Retina (tissue), 1 donor: Measurements from ENCODE around the gene RAB8B.
"Not testable (repeated sequence)": the region's sequence is repeated elsewhere in the genome, so short reads cannot be mapped to it uniquely, and the experiment has no call there.

Experiments
- DNase-seq: peaks from one replicate; pipeline ENCODE4 v3.0.0-alpha.2; 2016

The RAB8B gene

DNA sequence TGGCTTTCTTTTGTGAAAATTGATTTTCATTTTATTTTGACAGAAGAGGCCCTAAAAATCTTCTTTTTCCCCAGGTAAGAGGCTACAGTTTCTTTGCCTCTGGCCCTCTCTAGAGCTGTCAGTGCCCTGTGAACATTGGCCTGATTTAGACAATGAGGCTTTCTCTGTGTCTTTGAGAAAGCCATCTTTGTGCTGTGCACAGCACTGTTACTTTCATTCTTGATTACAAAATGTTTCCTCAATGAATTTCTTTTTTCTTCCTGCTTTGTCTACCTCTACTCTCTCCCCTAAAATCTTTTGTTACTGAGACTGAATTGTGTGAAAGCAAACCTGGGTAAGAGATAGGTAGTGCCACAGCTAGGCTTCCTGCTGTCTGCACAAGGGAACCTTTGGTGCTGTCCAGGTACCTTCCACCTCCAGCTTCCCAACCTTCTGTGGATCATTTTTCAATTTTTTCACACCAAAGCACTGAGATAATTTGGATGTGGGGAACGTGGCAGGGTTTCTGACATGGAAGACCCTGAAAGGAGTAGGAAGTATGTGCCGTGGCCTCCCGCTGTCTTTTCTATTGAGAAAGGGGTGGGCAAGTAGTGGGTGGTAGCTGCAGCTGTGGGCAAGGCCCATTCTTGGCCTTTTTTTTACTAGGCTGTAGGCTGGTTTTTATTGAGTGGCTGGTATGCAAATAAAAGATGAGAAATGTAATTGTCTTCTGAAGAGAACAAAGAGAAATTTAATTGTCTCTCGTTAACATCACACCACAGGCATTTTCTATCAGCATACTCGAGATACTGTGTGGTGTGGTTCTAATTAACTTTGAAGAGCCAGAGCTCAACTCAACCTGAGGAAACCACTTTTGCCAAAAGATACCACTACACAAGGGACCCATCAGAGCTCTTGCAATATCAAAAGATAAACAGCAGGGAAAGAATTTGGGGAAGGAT is 21.0 kb downstream of the RAB8B start:
- no peak for DNase-seq

DNA sequence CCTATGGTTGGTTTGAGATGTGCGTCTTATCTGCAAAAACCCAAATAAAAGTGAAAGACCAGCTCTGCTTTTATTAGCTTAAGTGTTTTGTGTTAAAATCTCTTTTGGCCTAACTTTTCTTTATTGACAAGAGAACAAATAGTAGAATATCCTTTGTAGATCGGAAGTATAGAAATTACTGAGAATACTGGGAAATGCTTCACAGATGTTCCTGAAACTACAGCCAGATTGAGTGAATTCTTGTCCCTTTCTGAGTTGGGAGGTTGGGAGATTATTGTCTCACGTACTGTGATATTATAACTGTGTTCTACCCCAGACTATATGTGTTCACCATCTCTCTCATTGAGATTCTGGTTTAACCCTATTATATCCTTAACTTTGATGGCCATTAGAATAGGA is 21.7 kb downstream of the RAB8B start:
- no peak for DNase-seq

DNA sequence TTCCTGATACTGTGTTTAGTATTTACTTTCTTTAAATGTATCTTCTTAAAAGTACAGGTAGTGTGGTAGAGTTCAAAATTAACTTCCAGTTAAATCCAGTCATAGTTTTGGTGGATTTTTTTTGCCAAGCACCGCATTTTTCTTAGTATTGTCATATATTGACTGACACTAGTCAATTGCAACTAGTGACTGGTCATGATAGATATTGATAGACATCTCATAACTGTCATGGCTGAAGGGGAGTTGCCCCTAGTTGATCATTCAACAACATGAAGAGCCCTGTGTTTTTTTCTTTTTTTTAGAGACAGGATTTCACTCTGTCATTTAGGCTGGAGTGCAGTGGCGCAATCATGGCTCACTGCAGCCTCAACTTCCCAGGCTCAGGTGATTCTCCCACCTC is 22.1 kb downstream of the RAB8B start:
- DNase-seq: no peak

DNA sequence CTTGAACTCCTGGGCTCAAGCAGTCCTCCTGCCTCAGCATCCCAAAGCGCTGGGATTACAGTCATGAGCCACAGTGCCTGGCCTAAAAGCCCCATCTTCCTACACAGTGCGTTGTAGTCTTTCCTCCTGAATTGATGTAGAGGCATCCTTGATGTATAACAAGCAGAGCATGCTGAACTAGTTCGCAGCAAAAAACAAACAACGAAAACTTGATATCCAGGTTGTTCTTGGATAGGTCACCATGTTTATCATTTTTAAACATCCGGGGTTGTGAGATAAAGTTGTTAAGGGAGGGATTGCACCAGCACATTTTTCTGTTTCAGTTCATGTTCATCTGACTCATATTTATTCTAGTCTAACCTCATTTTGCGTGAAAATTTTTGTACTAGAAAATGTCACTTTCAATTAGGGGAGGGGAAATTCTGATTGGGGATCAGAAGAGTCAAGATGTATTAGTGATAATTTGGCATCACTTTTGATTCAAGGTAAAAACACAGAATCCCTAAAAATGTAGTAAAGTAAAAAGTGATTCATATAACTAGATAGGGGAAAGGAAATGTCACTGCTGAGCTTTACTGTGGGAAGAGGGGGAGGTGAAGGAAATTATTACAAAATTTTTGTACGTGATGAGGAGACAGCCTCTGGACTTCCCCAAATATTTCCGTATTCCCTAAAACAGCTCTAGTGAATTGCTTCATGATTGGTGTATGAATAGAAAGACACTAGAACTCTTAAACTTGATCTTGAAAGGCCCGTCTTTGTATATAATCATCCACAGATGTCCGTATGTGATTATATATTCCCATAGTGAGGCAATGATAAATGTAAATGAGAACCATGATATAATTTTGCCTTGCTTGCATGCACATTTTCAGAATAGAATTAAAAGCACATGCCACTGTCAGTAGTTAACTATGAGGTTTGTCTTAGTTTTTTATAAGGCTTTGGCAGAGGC is 22.9 kb downstream of the RAB8B start:
- no peak for DNase-seq

DNA sequence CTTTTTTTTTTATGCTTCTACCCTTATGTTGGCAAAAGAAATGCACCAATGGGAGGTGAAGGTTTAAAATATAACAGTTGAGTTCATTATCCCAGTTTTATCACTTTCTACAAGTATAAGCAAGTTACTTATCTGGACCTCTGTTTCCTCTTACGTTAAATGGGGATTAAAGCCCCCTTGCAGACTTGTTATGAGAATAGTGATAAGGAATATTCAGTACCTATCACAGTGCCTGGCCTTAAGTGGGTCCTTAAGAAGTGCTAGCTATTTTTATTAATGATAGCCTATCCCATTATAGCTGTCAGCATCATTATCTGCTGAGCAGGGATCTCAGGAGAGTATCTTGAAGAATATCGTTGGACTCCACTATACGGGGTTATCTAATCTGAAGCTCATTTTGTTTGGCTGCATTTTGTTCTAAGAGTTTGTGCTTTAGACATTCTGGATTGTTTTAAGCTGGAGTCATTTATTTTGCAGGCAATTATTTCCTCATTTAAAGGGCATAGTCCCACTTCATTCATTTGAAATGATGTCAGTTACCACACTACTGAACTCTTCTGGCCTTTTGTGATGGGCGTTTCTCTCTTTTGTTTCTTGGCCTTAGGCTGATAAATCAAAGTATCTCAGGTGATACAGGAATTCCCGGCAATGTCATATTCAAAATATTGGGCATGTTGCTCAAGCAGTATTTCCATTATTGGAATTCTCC is 28.8 kb downstream of the RAB8B start:
- no peak for DNase-seq

DNA sequence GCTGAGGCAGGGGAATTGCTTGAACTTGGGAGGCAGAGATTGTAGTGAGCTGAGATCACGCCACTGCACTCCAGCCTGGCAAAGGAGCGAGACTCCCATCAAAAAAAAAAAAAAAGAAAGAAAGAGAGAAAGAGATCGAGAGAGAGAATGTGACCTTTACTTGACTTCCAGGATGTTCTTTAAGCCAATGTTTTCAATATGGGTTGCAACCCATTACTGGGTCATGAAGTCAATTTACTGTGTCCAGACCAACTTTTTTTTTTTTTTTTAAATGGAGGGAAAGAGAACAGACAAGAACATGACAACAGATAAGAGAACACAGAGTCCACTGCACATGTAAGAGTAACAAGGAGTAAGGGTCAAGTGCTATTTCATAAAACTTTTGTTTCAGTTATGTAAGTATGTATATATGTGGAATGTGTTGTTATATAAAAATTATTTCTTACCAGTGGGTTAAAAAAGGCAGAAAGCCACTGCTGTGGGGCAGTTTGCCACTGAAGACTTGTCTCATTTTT is 29.8 kb downstream of the RAB8B start:
- DNase-seq: no peak

DNA sequence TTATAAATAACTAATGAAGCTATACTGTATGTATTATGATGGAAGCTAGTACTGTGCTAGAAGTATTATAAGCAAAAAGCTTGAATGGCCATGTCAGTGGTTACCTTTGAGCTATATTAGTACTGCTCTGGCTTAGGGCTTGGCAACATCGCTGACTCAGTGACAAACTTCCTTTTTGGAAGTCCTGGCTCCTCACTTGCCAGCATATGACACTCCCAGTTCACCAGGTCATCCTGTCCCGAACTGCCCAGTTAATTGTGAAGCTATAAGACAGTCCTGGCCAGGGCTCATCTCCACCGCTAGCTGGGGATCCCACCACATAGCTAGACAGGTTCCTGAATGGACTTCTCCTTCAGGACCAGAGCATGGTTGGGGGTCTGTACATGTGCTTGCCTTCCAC is 31.9 kb downstream of the RAB8B start:
- no peak for DNase-seq

DNA sequence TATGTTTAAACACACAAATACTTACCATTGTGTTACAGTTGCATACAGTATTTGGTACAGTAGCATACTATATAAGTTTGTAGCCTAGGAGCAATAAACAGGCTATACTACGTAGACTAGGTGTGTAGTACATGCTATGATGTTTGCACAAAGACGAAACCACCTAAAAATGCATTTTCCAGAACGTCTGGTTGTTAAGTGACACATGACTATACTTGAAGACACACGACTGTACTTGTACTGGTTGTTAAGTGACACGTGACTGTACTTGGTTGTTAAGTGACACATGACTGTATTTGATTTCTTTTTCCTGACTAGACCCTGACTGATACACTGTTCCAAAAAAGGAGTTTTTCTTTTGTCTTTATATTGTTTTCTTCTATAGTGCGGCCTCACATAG is 34.1 kb downstream of the RAB8B start:
- DNase-seq: no peak

DNA sequence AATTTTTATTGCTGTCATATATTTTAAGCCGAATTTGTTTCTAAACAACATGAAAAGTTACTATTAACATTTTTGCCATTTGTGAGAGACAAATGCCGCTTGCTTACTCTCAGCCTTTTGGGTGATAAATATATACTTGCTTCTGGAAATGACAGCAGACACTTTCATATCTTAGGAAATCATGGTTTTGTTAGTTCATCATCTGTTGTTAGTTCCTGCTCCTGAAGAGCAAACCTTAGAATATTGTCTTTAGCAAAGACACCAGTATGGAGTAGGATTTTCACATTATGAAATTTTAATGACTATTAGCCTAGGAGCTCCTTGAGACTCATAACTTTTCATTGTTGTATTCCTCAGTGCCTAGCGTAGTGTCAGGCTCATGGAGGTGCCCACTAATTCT is 36.0 kb downstream of the RAB8B start:
- DNase-seq: no peak

DNA sequence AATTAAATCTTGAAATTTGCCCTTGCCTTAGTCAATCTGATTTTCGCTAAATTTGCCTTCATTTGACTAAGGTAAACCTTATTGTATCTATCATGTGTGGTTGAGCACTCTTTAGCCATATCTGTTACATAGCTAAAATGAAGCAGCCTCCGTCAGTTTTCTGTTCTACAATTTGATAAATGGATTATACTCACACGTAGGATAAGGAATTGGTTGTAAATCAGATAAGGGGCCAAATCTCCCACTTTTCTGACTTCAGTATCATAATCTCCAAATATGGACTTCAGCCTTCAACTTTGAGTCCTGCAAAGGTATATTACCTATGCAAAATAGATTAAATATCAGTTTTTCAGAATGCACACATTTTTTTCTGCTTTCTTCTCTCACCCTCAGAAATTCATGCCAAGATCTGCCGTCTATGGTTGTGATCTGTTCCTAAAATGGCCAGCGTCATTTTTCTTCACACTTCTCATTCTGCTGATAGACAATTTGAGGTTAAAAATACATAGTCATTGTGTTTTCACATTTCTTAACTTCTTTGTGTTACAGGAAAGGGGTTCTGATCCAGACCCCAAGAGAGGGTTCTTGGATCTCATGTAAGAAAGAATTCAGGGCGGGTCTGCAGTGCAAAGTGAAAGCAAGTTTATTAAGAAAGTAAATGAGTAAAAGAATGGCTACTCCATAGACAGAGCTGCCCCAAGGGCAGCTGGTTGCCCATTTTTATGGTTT is 36.9 kb downstream of the RAB8B start:
- no peak for DNase-seq

DNA sequence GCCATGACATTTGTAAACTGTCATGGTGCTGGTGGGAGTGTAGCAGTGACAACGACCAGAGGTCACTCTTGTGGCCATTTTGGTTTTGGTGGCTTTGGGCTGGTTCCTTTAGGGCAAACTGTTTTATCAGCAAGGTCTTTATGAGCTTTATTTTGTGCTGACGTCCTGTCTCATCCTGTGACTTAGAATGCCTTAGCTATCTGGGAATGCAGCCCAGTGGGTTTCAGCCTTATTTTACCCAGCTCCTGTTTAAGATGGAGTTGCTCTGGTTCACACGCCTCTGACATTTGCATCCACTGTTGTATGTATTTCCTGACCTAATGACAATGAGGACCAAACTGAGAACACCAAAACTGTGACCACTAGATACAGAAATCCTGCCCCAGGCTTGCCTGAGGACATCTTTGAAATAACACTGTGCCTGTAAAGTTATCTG is 37.6 kb downstream of the RAB8B start:
- no peak for DNase-seq

DNA sequence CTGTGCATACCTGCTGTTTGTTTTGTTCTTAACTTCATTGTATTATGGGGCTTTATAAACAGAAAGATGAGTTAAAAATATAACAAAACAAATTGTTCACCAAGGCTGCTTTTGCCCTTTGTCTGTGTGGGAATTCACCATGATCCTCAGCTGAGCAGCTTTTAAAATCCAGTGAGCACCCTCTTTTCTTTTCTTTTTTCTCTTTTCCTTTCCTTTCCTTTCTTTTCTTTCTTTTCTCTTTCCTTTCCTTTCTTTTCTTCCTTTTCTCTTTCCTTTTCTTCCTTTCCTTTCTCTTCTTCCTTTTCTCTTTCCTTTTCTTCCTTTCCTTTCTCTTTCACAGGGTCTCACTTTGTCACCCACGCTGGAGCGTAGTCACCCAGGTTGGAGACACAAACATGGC is 38.3 kb downstream of the RAB8B start:
- no peak for DNase-seq

DNA sequence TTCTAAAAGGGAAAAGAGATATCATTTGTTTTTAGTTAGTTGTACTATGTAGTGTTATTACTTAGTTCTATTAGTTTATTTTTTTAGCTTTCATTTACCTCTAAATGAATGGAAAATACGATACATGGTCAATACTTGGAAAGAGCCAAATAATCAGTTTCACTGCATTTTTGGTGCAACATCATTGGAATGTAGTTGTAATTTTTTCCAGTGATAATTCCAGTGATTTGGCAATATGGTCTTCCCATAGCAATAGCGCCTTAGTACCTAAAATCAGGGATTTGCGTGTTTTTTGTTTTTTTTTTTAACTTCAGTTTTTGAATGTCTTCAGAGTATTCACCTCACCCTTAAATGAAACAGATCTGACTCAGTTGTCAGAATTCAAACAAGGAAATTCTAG is 41.8 kb downstream of the RAB8B start:
- DNase-seq: no peak

DNA sequence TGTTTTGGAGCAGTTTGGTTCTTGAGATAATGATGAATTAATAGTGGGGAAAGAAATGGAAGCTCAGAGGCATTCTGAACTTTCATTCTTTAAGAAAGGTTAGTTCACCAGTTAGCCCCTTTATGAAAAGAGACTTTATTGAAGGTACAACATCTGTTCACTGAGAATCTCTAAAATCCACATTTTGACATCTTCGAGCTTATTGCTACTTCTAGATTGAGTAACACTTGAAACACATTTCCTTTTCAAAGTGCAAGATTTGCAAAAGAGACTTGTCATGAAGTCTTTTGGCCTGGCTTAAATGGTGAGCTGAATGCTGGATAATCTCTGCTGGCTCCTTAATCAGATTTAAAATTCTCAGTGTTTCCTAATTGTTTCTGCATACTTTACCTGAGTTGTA is 42.3 kb downstream of the RAB8B start:
- DNase-seq: no peak

DNA sequence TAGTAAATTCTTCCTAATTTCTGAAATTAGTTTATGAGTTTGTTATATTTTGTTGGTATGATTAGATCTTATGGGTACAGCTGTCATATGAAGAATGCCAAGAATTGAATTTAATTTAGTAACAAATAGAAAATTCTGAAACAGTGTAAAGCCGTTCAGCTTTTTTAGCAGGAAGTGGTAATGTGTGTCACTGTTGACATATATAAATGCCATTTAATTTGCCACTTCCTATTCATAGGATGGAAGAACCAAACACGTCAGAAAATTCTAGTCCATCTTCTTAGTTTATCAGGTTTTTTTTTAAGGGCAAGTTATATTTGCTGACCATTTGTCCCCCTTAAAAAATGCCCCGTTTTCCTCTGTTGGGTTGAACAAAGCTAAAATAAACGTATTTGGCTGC is 43.0 kb downstream of the RAB8B start:
- no peak for DNase-seq

DNA sequence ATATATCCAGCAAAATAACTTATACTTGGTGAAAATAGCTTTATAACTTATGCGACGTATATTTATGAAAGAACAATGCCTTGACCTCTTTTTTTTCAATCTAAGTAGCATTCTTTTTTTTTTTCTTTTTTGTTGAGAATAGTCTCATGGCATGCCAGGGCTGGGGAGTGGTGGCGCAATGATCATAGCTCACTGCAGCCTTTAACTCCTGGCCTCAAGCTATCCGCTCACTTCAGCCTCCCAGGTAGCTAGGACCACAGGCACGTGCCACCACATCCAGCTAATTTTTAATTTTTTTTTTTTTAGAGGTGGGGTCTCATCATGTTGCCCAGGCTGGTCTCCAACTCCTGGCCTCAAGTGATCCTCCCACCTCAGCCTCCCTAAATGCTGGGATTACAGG is 43.5 kb downstream of the RAB8B start:
- no peak for DNase-seq

DNA sequence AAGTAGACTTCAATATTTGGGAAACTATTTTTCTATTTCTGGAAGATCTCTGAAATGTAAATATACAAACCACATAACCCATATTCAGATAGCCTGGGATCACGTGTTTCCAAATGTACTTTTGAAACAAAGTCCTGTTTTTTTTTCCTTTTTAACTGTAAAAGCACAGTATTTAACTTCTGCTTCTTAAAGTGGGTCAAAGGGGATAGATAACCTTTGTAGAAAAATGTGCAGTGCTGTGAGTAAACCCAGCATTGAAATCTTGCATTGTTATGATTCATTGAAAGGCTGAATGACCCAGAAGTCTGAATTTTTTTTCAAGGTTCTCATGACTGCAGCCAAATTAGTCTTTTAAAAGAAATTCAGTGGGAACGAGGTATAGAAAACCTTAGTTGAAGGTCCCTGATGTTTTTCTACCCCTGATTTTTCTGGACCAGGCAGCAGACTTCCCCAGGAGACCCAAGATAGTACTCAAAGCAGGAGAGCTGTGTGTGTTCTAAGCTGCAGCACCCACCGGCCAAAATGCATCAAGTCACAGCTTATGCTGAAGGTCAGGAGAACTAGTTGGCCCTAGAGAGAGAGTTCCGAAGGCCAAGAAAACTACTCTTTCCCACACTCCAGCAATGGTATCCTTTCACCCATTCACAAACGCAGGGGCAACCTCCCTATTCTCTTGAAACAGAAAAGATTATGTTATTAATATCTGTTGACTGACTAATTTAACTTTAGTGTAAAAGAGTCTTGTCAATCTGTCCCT is 44.4 kb downstream of the RAB8B start:
- no peak for DNase-seq

DNA sequence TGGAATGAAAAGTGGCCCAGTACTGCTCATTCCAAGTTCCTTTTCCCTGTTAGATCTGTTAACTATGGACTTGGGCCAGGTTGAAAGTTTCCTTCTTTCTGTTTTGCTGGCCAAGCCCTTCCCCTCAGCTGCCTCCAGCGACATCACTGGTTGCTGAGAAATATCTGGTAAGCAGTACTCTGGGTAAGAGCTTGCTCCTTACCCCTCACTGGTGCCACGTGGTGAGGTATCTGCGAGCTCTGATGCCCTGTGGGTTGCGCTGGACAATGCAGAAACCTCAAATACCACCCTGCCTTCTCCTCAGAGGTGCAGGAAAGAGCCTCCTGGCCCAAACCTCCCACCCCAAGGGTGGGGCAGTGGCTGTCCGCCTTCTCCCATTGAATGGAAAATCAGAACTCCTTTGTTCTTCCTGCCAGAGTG is 45.1 kb downstream of the RAB8B start:
- no peak for DNase-seq

DNA sequence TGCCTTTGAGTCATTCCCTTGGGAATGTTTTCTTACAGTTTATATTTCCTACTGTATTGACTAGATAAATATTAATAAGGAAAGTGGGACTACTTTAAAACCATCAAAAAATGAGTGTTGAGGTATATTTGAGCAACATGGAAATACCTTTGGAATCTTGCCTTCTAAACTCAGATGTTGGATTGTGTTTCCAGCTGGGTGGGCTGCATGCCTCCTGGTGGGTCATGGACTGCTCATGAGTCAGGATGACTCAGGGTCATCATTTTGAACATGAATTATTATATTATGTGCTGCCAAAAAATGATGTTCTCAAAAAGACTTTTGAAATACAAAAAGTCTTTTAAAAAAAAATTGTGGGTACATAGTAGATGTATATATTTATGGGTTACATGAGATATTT is 46.9 kb downstream of the RAB8B start:
- DNase-seq: no peak

DNA sequence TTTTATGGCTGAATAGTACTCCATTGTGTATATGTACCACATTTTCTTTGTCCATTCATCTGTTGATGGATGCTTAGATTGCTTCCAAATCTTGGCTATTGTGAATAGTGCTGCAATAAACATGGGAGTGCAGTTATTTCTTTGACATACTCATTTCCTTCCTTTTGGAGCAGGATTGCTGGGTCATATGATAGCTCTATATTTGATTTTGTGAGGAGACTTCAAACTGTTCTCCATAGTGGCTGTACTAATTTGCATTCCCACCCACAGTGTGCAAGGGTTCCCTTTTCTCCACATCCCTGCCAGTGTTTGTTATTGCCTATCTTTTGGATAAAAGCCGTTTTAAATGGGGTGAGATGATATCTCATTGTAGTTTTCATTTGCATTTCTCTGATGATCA is 47.7 kb downstream of the RAB8B start:
- not testable (repeated sequence) for DNase-seq

DNA sequence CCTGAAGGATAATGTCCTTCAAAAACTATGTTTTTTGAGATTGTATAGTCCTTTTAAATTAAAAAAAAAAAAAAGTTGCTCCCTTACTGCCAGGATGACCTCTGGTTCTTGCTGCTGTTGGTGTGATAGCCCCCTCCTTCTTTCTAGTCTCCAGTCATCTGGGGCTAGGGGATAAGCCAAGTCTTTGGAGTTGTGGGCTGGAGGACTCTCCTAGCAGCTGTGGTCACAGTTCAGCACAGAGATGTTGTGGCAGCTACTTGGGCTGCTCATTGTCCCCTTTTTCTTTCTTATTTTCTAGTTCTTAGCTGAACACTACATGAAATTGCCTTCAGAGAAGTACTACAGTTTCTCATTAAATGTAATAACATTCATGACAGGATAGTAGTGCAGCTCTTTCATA is 48.8 kb downstream of the RAB8B start:
- no peak for DNase-seq
